LHCN-M2 (cell line): ENCODE results near the gene IGSF23. TPM values are rescaled to one million over a fixed set of nuclear protein-coding genes. Genes with fewer than 3 reads are reported as not detected.

Experiments used
- DNase-seq: peaks from one replicate; pipeline ENCODE4 v3.0.0-alpha.2; 2012; ENCODE audit warnings: low read depth
- total RNA-seq: library from RNA; depleted of rRNA; stranded (reverse); fragments of >200 nt; gene quantifications from 2 replicates; pipeline ENCODE4 v1.2.3, GENCODE V29; 2014

IGSF23 gene
- total RNA-seq, 1 experiment from 2014 or later: not detected

DNA sequence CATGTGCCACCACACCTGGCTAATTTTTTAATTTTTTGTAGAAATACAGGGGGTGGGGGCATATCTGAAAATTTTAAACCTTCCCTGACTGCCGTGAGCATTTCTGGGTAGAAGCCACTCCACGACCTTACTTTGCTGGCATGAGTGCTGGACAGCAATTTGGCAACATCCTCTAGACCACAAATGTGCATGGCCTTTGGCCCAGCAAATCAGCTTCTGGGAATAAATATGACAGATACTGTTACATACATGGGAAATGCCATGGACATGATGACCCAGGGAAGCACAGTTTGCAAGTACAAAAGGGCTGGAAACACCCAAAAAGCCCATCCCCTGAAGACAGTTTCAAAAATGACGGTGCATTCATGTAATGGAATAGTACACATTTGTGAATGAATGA lies 27.2 kb downstream of the IGSF23 start:
- DNase-seq: peak; percentile 62

DNA sequence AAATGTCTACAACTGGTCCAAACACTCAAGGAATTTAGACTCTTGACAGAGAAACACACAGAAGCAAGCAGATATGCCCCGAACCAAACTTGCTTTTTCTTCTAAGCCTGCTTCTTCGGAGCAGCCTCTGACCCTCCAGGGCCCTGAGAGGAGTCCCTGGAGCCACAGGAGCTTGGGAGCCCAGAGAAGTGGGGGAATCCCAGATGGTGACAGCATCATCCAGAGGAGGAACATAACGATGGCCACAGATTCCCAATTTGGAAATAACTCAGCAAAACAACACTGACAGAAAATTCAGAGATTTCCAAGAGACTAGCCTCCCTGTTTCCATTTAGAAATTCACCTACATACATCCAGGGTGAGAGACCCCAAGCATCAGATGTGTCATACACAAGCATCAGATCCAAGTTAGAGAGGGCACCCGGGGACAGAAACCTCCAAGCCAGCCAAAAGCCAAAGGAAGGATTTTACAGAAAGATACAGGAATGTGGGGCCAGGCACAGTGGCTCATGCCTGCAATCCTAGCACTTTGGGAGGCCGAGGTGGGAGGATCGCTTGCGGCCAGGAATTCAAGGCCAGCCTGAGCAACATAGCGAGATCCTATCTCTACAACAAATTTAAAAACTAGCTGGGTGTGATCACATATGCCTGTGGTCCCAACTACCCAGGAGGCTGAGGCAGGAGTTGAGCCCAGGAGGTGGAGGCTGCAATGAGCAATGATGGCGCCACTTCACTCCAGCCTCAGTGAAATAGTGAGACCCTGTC lies 28.3 kb downstream of the IGSF23 start:
- DNase-seq: no peak

GRCh38 chr19:44642377-44642776 lies 29.0 kb downstream of the IGSF23 start:
- DNase-seq: no peak

DNA sequence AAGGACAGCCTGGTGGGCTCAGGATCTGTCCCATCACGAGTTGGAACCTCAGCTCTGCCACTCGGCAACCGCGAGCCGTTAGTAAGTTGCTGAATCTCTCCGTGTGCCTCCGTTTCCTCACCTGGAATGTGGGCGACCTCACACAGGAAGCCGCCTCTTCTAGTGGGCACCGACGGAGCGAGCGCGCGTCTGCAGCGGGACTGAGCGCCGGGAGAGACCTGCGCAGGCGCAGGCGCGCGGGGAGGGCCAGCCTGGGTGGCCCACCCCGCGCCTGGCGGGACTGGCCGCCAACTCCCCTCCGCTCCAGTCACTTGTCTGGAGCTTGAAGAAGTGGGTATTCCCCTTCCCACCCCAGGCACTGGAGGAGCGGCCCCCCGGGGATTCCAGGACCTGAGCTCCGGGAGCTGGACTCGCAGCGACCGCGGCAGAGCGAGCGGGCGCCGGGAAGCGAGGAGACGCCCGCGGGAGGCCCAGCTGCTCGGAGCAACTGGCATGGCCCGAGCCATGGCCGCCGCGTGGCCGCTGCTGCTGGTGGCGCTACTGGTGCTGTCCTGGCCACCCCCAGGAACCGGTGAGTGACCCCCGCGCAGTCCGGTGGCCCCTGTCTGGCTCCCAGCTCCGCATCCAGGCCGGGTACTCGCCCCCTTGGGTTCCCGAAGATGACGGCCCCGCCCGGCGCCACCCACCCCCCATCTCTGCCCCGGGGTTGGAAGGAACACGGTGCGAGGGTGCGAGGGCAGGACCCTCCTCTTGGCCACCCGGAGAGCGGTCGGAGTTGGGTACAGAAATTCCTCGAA lies 30.4 kb downstream of the IGSF23 start, which contains the start of gene PVR:
TSS of gene PVR (plus strand) at position 306 of the 797 bp plus-strand sequence. CDS start at position 493, 187 bp downstream.
- peak; percentile 54 for DNase-seq

DNA sequence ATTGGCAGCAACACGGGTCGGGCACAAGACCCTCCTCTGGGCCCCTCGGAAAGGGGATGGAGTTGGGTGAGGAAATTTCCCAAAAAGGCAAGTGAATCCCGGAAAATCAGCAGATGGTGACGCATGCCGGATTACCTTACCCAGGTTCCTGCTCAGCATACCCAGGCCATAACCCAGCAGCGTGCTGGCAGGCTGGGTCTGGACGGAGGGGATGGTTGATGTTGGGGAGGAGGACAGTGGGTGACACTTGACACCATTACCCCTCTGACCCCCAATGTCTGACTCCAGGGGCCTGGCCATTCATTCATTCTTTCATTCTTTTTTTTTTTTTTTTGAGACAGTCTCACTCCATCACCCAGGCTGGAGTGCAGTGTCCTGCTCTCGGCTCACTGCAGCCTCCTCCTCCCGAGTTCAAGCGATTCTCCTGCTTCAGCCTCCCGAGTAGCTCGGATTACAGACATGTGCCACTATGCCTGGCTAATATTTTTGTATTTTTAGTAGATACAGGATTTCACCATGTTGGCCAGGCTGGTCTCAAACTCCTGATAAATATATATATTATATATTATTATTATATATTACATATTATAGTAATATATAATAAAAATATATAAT lies 31.1 kb downstream of the IGSF23 start:
- DNase-seq: peak; percentile 43

DNA sequence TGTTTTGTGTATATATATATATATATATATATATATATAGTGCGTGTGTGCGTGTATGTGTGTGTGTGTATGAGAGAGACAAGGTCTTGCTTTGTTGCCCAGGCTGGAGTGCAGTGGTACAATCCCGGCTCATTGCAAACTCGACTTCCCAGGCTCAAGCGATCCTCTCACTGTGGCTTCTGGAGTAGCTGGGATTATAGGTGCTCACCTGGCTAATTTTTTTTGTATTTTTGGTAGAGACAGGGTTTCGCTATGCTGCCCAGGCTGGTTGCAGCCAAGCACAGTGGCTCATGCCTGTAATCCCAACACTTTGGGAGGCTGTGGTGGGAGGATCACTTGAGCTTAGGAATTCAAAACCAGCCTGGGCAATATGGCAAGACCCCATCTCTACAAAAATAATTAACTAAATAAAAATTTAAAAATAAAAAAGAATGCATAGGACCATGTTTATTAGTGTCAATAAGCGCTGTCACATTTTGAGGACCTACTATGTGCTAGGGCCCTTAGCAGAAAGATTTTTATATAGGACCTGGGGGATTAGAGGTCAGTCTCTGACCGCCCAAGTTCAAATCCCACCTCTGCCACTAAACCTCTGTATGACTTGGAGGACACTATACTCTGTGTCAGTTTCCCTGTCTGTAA lies 32.2 kb downstream of the IGSF23 start:
- no peak for DNase-seq

- no peak for DNase-seq
Observed at GRCh38 chr19:44646049-44646416, 32.7 kb downstream of the IGSF23 start.

- DNase-seq: no peak
Observed at GRCh38 chr19:44647144-44647543, 33.8 kb downstream of the IGSF23 start.

GRCh38 chr19:44648631-44649251 lies 35.4 kb downstream of the IGSF23 start:
- peak; percentile 95 for DNase-seq

GRCh38 chr19:44649578-44650145 lies 36.3 kb downstream of the IGSF23 start:
- no peak for DNase-seq

GRCh38 chr19:44653343-44653742 lies 40.0 kb downstream of the IGSF23 start:
- DNase-seq: no peak

GRCh38 chr19:44653977-44654774 lies 40.8 kb downstream of the IGSF23 start:
- DNase-seq: peak; percentile 84

DNA sequence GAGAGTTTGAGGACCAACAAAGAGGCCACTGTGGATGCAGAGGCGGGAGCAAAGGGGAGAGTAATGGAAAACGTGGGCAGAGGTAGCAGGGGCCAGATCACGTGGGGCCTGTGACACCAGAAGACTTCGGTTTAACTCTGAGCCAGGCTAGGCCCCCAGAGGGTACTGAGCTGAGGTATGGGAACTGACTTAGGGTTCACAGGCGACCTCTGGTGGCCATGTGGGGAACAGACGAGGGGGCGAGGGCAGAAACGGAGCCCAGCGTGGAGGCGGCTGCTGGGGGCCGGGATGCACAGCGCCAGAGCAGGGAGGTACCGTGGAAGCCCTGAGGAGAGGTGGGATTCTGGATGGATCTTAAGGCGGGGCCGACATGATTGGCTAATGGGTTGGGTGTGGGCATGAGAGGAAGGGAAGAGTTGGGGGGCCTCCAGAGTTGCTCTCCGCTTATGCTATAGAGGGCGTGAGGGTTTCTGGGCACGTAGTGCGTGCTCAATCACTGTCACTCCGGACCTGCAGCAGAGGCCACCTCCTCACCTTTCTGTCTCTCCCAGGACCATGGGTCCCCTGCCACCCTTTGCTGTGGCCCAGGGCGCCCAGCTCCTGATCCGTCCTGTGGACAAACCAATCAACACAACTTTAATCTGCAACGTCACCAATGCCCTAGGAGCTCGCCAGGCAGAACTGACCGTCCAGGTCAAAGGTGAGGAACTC lies 44.0 kb downstream of the IGSF23 start:
- DNase-seq: peak; percentile 36

- DNase-seq: no peak
Observed at GRCh38 chr19:44658069-44658733, 44.8 kb downstream of the IGSF23 start.

GRCh38 chr19:44660081-44660480 lies 46.7 kb downstream of the IGSF23 start:
- no peak for DNase-seq

- no peak for DNase-seq
Observed at GRCh38 chr19:44661205-44661604, 47.8 kb downstream of the IGSF23 start.

- DNase-seq: no peak
Observed at GRCh38 chr19:44661904-44662303, 48.5 kb downstream of the IGSF23 start.

GRCh38 chr19:44662691-44663385 lies 49.5 kb downstream of the IGSF23 start:
- peak; percentile 95 for DNase-seq
